Keratinocyte (primary cell): ENCODE data around the gene RBPJ.

Source experiments
- CTCF ChIP-seq, 3 experiments: IDR thresholded peaks in 1 of 3; conservative IDR thresholded peaks in 1 of 3; optimal IDR thresholded peaks in 1 of 3; 2 replicates in 2 of 3; 3 replicates in 1 of 3; pipeline versions ENCODE3 to v1.5.1; 2011; ENCODE audit warnings: low read length in 3 of 3, mild to moderate bottlenecking in 3 of 3, moderate library complexity in 2 of 3, control low read depth in 1 of 3, inconsistent platforms in 1 of 3; ENCODE audit not compliant: insufficient read depth in 2 of 3; ENCODE audit errors: extremely low read depth in 1 of 3
- EZH2 ChIP-seq: IDR thresholded peaks from one replicate; pipeline ENCODE4 v1.6.1; 2012; ENCODE audit warnings: inconsistent platforms, mild to moderate bottlenecking, low read length, moderate library complexity

DNA sequence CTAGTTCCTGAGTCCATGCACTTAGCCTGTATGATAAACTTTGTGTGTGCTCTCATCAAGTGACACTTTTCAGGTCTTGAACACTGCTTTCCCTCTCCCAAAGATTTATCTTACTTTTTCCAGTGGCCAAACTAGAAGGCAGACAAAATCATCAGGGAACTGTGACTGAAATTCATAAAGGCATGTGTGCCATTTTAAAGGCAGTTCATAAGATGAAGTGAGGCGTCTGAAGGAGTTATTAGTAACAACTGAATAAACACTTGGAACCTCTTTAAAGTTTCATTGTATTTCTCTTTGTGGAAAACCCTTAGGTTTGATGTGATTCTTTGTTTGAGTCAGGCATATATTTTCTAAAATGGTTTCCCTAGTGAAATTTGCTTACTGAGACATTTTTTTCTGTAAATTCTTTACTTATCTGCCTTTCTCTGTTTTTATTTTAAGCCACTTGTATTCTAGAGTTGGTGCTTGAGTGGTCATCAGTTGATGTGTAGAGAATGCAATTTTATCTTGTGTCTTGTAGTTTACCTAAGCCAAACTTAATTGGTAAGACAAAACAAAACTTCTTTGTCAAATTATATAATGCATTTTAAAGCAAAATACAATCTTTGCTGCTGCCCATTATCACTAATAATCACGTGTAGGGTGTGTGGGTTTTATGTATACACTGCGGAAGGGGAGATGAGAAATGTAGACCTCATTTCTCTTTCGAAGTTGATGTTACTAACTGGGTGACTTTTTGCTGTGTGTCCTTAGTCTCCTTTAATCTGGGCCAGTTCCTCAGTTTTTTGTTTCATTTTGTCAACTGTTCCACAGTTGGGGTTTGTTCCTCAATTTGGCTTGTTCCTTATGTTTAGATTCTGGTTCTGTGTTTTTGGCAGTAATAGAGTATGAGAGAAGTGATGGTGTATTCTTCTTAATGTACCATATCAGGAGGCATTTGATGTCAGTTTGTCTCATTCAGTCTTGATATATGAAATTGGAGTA is 56.8 kb downstream of the RBPJ start:
- no peak for TF ChIP-seq CTCF (optimal IDR thresholded peaks at IDR 0.05 in 1 of 3, IDR thresholded peaks at IDR 0.05 in 1 of 3, conservative IDR thresholded peaks at IDR 0.05 in 1 of 3; ENCODE audit: extremely low read depth in 1 of 3, insufficient read depth in 2 of 3, low read length in 3 of 3)
- TF ChIP-seq EZH2: no peak
